HepG2 (cell line): Measurements from ENCODE around the gene PPP2R5D. TPM values are rescaled to one million over a fixed set of nuclear protein-coding genes. Genes with fewer than 3 reads are reported as not detected.

Experiments used
- DMAP1 ChIP-seq: IDR thresholded peaks from 2 replicates; pipeline ENCODE4 v1.6.1; 2016
- KLF11 ChIP-seq: IDR thresholded peaks from 2 replicates; pipeline ENCODE4 v1.6.1; 2016; ENCODE audit warnings: missing compliant biosample characterization
- KLF9 ChIP-seq: IDR thresholded peaks from 2 replicates; pipeline ENCODE4 v1.6.1; 2016; ENCODE audit warnings: low read depth
- POGK ChIP-seq: sonication (generic); formaldehyde crosslinking; conservative IDR thresholded peaks from 2 replicates; pipeline ENCODE4 v1.8.0; 2022; ENCODE audit warnings: mild to moderate bottlenecking, moderate library complexity, missing genetic modification reagents
- SP140L ChIP-seq: sonication (generic); formaldehyde crosslinking; IDR thresholded peaks from 2 replicates; pipeline ENCODE4 v1.4.0; 2020; ENCODE audit warnings: missing genetic modification reagents, borderline replicate concordance
- ZBTB38 ChIP-seq: sonication (generic); formaldehyde crosslinking; IDR thresholded peaks from 2 replicates; pipeline ENCODE4 v1.5.1; 2020; ENCODE audit warnings: mild to moderate bottlenecking, missing genetic modification reagents
- ZFP36L1 ChIP-seq: sonication (generic); formaldehyde crosslinking; IDR thresholded peaks from 2 replicates; pipeline ENCODE4 v1.8.0; 2022; ENCODE audit warnings: mild to moderate bottlenecking, missing genetic modification reagents, moderate library complexity
- ZNF33B ChIP-seq: sonication (generic); formaldehyde crosslinking; IDR thresholded peaks from 2 replicates; pipeline ENCODE4 v1.5.1; 2020; ENCODE audit warnings: mild to moderate bottlenecking, missing genetic modification reagents
- ZNF687 ChIP-seq: sonication (generic); formaldehyde crosslinking; IDR thresholded peaks from 2 replicates; pipeline ENCODE4 v1.5.1; 2020; ENCODE audit warnings: mild to moderate bottlenecking, missing genetic modification reagents, moderate library complexity
- ZNF776 ChIP-seq: sonication (generic); formaldehyde crosslinking; IDR thresholded peaks from 2 replicates; pipeline ENCODE4 v1.4.0; 2020; ENCODE audit warnings: mild to moderate bottlenecking, missing genetic modification reagents
- polyA plus RNA-seq, 8 experiments: library from polyadenylated mRNA; depleted of rRNA in 3 of 8; stranded (reverse) in 7 of 8; unstranded in 1 of 8; fragments of >200 nt; fragmentation: Illumina TruSeq in 4 of 8; extraction: Trizol in 4 of 8; gene quantifications; 2 replicates each; pipeline versions ENCODE4 v1.2.1 to v1.2.3, GENCODE V29; 2011 to 2016; ENCODE audit warnings: low read depth in 4 of 8, missing spikeins in 1 of 8, mixed read lengths in 1 of 8; ENCODE audit not compliant: insufficient read depth in 1 of 8
- total RNA-seq, 5 experiments: library from RNA; depleted of rRNA; stranded (reverse); fragments of >200 nt; fragmentation: Illumina TruSeq; extraction: Trizol; gene quantifications; 2 replicates each; pipeline ENCODE4 v1.2.3, GENCODE V29; 2016; ENCODE audit warnings: low read depth in 1 of 5
- TF ChIP-seq, protein P1 (sequence below): sonication (generic); formaldehyde crosslinking; IDR thresholded peaks from 2 replicates; pipeline ENCODE4 v1.4.0; 2020; ENCODE audit warnings: low read depth, missing genetic modification reagents
- TF ChIP-seq, protein P2 (sequence below), 2 experiments: IDR thresholded peaks; 2 replicates each; pipeline ENCODE4 v1.6.1; 2011 to 2012; ENCODE audit warnings: low read length in 2 of 2, borderline replicate concordance in 1 of 2, low read depth in 1 of 2, mild to moderate bottlenecking in 1 of 2, moderate library complexity in 1 of 2

Gene PPP2R5D
- total and polyA plus RNA-seq, 2 of the 13 experiments (the other 11 are each of a cell fraction or from before 2014, with no cell fraction given): 53.7 to 60.4 TPM

GRCh38 chr6:43060034-43060754 is 75.8 kb downstream of the PPP2R5D start (continued):
- peak; percentile 59 for TF ChIP-seq ZNF687 (CRISPR knock-in tag)
- TF ChIP-seq, protein P1, sequence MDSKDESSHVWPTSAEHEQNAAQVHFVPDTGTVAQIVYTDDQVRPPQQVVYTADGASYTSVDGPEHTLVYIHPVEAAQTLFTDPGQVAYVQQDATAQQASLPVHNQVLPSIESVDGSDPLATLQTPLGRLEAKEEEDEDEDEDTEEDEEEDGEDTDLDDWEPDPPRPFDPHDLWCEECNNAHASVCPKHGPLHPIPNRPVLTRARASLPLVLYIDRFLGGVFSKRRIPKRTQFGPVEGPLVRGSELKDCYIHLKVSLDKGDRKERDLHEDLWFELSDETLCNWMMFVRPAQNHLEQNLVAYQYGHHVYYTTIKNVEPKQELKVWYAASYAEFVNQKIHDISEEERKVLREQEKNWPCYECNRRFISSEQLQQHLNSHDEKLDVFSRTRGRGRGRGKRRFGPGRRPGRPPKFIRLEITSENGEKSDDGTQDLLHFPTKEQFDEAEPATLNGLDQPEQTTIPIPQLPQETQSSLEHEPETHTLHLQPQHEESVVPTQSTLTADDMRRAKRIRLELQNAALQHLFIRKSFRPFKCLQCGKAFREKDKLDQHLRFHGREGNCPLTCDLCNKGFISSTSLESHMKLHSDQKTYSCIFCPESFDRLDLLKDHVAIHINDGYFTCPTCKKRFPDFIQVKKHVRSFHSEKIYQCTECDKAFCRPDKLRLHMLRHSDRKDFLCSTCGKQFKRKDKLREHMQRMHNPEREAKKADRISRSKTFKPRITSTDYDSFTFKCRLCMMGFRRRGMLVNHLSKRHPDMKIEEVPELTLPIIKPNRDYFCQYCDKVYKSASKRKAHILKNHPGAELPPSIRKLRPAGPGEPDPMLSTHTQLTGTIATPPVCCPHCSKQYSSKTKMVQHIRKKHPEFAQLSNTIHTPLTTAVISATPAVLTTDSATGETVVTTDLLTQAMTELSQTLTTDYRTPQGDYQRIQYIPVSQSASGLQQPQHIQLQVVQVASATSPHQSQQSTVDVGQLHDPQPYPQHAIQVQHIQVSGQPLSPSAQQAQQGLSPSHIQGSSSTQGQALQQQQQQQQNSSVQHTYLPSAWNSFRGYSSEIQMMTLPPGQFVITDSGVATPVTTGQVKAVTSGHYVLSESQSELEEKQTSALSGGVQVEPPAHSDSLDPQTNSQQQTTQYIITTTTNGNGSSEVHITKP (CRISPR knock-in tag): peak; percentile 84
- peak; percentile 67; the same call in 1 of the 2 replicates for TF ChIP-seq ZFP36L1 (CRISPR knock-in tag)
- peak; percentile 71; the same call in 1 of the 2 replicates for TF ChIP-seq DMAP1 (CRISPR knock-in tag)
- TF ChIP-seq KLF11: 0 out of 2 replicates have a peak, but pooled peaks have one; percentile 69
- TF ChIP-seq SP140L (CRISPR knock-in tag): no peak
- TF ChIP-seq POGK (CRISPR knock-in tag): peak; percentile 66; the same call in 1 of the 2 replicates
- TF ChIP-seq ZNF33B (CRISPR knock-in tag): 0 out of 2 replicates have a peak, but pooled peaks have one; percentile 29
- 0 out of 2 replicates have a peak, but pooled peaks have one; percentile 37 for TF ChIP-seq ZNF776 (CRISPR knock-in tag)
- TF ChIP-seq ZBTB38 (CRISPR knock-in tag): no peak
- TF ChIP-seq KLF9 (CRISPR knock-in tag): 0 out of 2 replicates have a peak, but pooled peaks have one; percentile 15
- TF ChIP-seq, protein P2, sequence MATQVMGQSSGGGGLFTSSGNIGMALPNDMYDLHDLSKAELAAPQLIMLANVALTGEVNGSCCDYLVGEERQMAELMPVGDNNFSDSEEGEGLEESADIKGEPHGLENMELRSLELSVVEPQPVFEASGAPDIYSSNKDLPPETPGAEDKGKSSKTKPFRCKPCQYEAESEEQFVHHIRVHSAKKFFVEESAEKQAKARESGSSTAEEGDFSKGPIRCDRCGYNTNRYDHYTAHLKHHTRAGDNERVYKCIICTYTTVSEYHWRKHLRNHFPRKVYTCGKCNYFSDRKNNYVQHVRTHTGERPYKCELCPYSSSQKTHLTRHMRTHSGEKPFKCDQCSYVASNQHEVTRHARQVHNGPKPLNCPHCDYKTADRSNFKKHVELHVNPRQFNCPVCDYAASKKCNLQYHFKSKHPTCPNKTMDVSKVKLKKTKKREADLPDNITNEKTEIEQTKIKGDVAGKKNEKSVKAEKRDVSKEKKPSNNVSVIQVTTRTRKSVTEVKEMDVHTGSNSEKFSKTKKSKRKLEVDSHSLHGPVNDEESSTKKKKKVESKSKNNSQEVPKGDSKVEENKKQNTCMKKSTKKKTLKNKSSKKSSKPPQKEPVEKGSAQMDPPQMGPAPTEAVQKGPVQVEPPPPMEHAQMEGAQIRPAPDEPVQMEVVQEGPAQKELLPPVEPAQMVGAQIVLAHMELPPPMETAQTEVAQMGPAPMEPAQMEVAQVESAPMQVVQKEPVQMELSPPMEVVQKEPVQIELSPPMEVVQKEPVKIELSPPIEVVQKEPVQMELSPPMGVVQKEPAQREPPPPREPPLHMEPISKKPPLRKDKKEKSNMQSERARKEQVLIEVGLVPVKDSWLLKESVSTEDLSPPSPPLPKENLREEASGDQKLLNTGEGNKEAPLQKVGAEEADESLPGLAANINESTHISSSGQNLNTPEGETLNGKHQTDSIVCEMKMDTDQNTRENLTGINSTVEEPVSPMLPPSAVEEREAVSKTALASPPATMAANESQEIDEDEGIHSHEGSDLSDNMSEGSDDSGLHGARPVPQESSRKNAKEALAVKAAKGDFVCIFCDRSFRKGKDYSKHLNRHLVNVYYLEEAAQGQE (IDR thresholded peaks at IDR 0.05; ENCODE audit: borderline replicate concordance in 1 of 2, low read depth in 1 of 2, low read length in 2 of 2): peak in 1 of 2 experiments; percentile 66; a peak in 1 of 4 replicates
